GM23338 (cell line): Measurements from ENCODE around the gene NDUFB1. TPM values are rescaled to one million over a fixed set of nuclear protein-coding genes. Genes with fewer than 3 reads are reported as not detected.

Experiments used
- ATAC-seq: fragments of 200-7000 bp; cut with Tn5 transposase; 3 replicates; pipeline ENCODE4 v1.9.1; 2020
- DNase-seq: peaks from one replicate; pipeline ENCODE4 v3.0.0-alpha.2; 2015; ENCODE audit warnings: low spot score
- H2AFZ ChIP-seq: fragments of 200-600 bp; sonication (generic); 2 replicates; pipeline ENCODE4 v1.8.0; 2016; ENCODE audit warnings: antibody characterized with exemption, mild to moderate bottlenecking, moderate library complexity
- H3F3A ChIP-seq: fragments of 200-600 bp; sonication (generic); replicated peaks from 2 replicates; pipeline ENCODE4 v1.8.0; 2017; ENCODE audit warnings: antibody characterized with exemption, mixed run types, low read depth
- H3K27ac ChIP-seq: fragments of 200-600 bp; sonication (generic); 2 replicates; pipeline ENCODE4 v1.6.1; 2016; ENCODE audit warnings: low read depth
- H3K27me3 ChIP-seq: fragments of 200-600 bp; sonication (generic); 2 replicates; pipeline ENCODE4 v1.8.0; 2016; ENCODE audit warnings: mild to moderate bottlenecking, mixed run types, moderate library complexity; ENCODE audit not compliant: insufficient read depth
- H3K36me3 ChIP-seq: fragments of 200-600 bp; sonication (generic); 2 replicates; pipeline ENCODE4 v1.8.0; 2016; ENCODE audit warnings: mild to moderate bottlenecking; ENCODE audit not compliant: insufficient read depth
- H3K4me1 ChIP-seq: fragments of 200-600 bp; sonication (generic); 2 replicates; pipeline ENCODE4 v1.8.0; 2016; ENCODE audit warnings: mild to moderate bottlenecking, moderate library complexity; ENCODE audit not compliant: insufficient read depth
- H3K4me2 ChIP-seq: fragments of 200-600 bp; sonication (generic); 2 replicates; pipeline ENCODE4 v1.7.1; 2017; ENCODE audit warnings: mixed run types
- H3K4me3 ChIP-seq: fragments of 200-600 bp; sonication (generic); 2 replicates; pipeline ENCODE4 v1.6.1; 2016; ENCODE audit warnings: mixed run types
- H3K79me2 ChIP-seq: fragments of 200-600 bp; sonication (generic); replicated peaks from 2 replicates; pipeline ENCODE4 v1.8.0; 2017; ENCODE audit warnings: mild to moderate bottlenecking; ENCODE audit not compliant: insufficient read depth
- H3K9me2 ChIP-seq: fragments of 200-600 bp; sonication (generic); 2 replicates; pipeline ENCODE4 v1.8.0; 2017; ENCODE audit not compliant: insufficient read depth
- H4K20me1 ChIP-seq: fragments of 200-600 bp; sonication (generic); replicated peaks from 2 replicates; pipeline ENCODE4 v1.8.0; 2017; ENCODE audit warnings: mild to moderate bottlenecking; ENCODE audit not compliant: insufficient read depth
- H3K27ac Mint-ChIP-seq: 2 replicates; pipeline ENCODE4 v1.8.0; 2020; ENCODE audit warnings: inconsistent platforms, mild to moderate bottlenecking, moderate library complexity, mixed read lengths
- H3K27me3 Mint-ChIP-seq: 3 replicates; pipeline ENCODE4 v1.8.0; 2022; ENCODE audit warnings: low read depth, mild to moderate bottlenecking, moderate library complexity, mixed read lengths, inconsistent platforms; ENCODE audit not compliant: insufficient read depth, poor library complexity
- H3K36me3 Mint-ChIP-seq: 3 replicates; pipeline ENCODE4 v1.8.0; 2021; ENCODE audit warnings: low read depth, mild to moderate bottlenecking, inconsistent platforms, moderate library complexity, mixed read lengths
- H3K4me1 Mint-ChIP-seq: 3 replicates; pipeline ENCODE4 v1.8.0; 2020; ENCODE audit warnings: mild to moderate bottlenecking, inconsistent platforms, mixed read lengths
- H3K4me3 Mint-ChIP-seq: 3 replicates; pipeline ENCODE4 v1.8.0; 2021; ENCODE audit warnings: moderate library complexity, mild to moderate bottlenecking, inconsistent platforms, mixed read lengths
- H3K9me3 Mint-ChIP-seq: 3 replicates; pipeline ENCODE4 v1.8.0; 2020; ENCODE audit warnings: moderate library complexity, mild to moderate bottlenecking, inconsistent platforms, mixed read lengths
- CREB1 ChIP-seq: fragments of 250-450 bp; sonication (Bioruptor Pico); IDR thresholded peaks from 2 replicates; pipeline ENCODE4 v1.5.0; 2020; ENCODE audit warnings: low read depth, mild to moderate bottlenecking, moderate library complexity
- CTCF ChIP-seq, 2 experiments: fragments of 200-600 bp in 1 of 2; sonication (generic) in 1 of 2; conservative IDR thresholded peaks; 2 replicates each; pipeline versions ENCODE4 v1.5.1 to v1.6.1; 2016 to 2017; ENCODE audit warnings: antibody characterized with exemption in 2 of 2, low read depth in 2 of 2, mild to moderate bottlenecking in 2 of 2, moderate library complexity in 1 of 2
- ETS1 ChIP-seq: IDR thresholded peaks from 2 replicates; pipeline ENCODE4 v1.6.1; 2016; ENCODE audit warnings: antibody characterized with exemption
- STAT1 ChIP-seq: IDR thresholded peaks from one replicate; pipeline ENCODE4 v1.6.1; 2016; ENCODE audit warnings: antibody characterized with exemption; ENCODE audit not compliant: unreplicated experiment
- ZNF331 ChIP-seq: fragments of 250-450 bp; sonication (Bioruptor Pico); IDR thresholded peaks from 2 replicates; pipeline ENCODE4 v1.5.0; 2020; ENCODE audit warnings: low read depth, mild to moderate bottlenecking, moderate library complexity
- polyA plus RNA-seq: library from polyadenylated mRNA; unstranded; fragments of >200 nt; fragmentation: Nextera tagmentation; extraction: Ambion mirVana; gene quantifications from 2 replicates; pipeline ENCODE4 v1.2.1, GENCODE V29; 2016
- total RNA-seq: library from RNA; depleted of rRNA; stranded (reverse); fragments of >200 nt; shearing (Covaris generic); gene quantifications from 2 replicates; pipeline ENCODE4 v1.2.3, GENCODE V29; 2014

NDUFB1 gene
- total and polyA plus RNA-seq, 2 experiments from 2014 or later: 134 to 876 TPM

- H3K4me3 Mint-ChIP-seq: peak overlapping the region; percentile 96
- Histone ChIP-seq H3K4me1 (peaks cover 5% of the 10 kb centered on the region), H3K27me3 (no peaks in the 10 kb centered on the region), H3K36me3 (no peaks in the 10 kb centered on the region), H3K9me2 (no peaks in the 10 kb centered on the region), H3K27ac (0 out of 2 replicates have a peak overlapping the region, but pooled peaks have one; percentile 77), H3K4me3 (peak overlapping the region; percentile 94), H4K20me1 (peaks cover 5% of the 10 kb centered on the region), H3F3A (peaks cover 8% of the 10 kb centered on the region), H3K79me2 (peaks cover 59% of the 10 kb centered on the region), H2AFZ (no peak overlapping the region), H3K4me2 (peak overlapping the region; percentile 95)
- TF ChIP-seq ZNF331 (CRISPR knock-in tag): no peak
- TF ChIP-seq CTCF (conservative IDR thresholded peaks at IDR 0.05; ENCODE audit: low read depth in 2 of 2): no peak
- no peak for TF ChIP-seq ETS1
- H3K27me3 Mint-ChIP-seq: peaks cover 3% of the 10 kb centered on the region
- no peaks in the 10 kb centered on the region for H3K36me3 Mint-ChIP-seq
- H3K27ac Mint-ChIP-seq: no peak overlapping the region; the same call in 1 of the 2 replicates
- no peaks in the 10 kb centered on the region; the same call in 2 of the 3 replicates for H3K9me3 Mint-ChIP-seq
- ATAC-seq (no peak), DNase-seq (no peak)
- H3K4me1 Mint-ChIP-seq: peaks cover 21% of the 10 kb centered on the region
Observed at GRCh38 chr14:92105073-92105892, 16.2 kb downstream of the NDUFB1 start.

GRCh38 chr14:92103363-92103989, 18.0 kb downstream of the NDUFB1 start:
- Histone ChIP-seq H3K4me2 (no peak overlapping the region), H2AFZ (no peak overlapping the region), H3K4me3 (no peak overlapping the region), H3K27me3 (no peaks in the 10 kb centered on the region), H3K79me2 (peaks cover 78% of the 10 kb centered on the region), H3K27ac (no peak overlapping the region), H3K4me1 (peaks cover 5% of the 10 kb centered on the region; the same call in 1 of the 2 replicates), H3F3A (peaks cover 8% of the 10 kb centered on the region), H3K9me2 (no peaks in the 10 kb centered on the region), H4K20me1 (peaks cover 5% of the 10 kb centered on the region), H3K36me3 (no peaks in the 10 kb centered on the region)
- TF ChIP-seq STAT1: no peak
- TF ChIP-seq CREB1: no peak
- no peak for TF ChIP-seq ZNF331 (CRISPR knock-in tag)
- TF ChIP-seq ETS1: no peak
- no peak overlapping the region for H3K27ac Mint-ChIP-seq
- H3K36me3 Mint-ChIP-seq: no peaks in the 10 kb centered on the region
- ATAC-seq (no peak), DNase-seq (no peak)
- peaks cover 3% of the 10 kb centered on the region for H3K27me3 Mint-ChIP-seq
- H3K4me1 Mint-ChIP-seq: peaks cover 19% of the 10 kb centered on the region
- H3K4me3 Mint-ChIP-seq: no peak overlapping the region
- no peaks in the 10 kb centered on the region for H3K9me3 Mint-ChIP-seq
